SK-N-DZ (cell line): ENCODE data around the gene VCX3A. TPM values are rescaled to one million over a fixed set of nuclear protein-coding genes. Genes with fewer than 3 reads are reported as not detected.
"Not testable (repeated sequence)": the region's sequence is repeated elsewhere in the genome, so short reads cannot be mapped to it uniquely, and the experiment has no call there.

ENCODE experiments used
- DNase-seq: peaks from one replicate; pipeline ENCODE4 v3.0.0-alpha.2; 2015; ENCODE audit warnings: low spot score
- polyA plus RNA-seq, 2 experiments: library from polyadenylated mRNA; depleted of rRNA; stranded (reverse); fragments of >200 nt; gene quantifications; 2 replicates each; pipeline ENCODE4 v1.2.3, GENCODE V29; 2014

The VCX3A gene
- polyA plus RNA-seq (2014; cell fraction: cytosol; rRNA removed), result not detected in 2 replicates
- polyA plus RNA-seq (2014; cell fraction: nucleus; rRNA removed), result not detected in 2 replicates

- DNase-seq, result not testable (repeated sequence)
These were observed at the start of gene VCX3A for GRCh38 chrX:6535018-6535417. VCX3A (minus strand) TSS chrX:6535118; CDS start chrX:6534497, 621 bp downstream.

- no peak for DNase-seq
These were observed 39.8 kb upstream of the VCX3A start for GRCh38 chrX:6574762-6575161.

GRCh38 chrX:6568031-6568430 lies 33.1 kb upstream of the VCX3A start:
- DNase-seq, result no peak

GRCh38 chrX:6558979-6559378 lies 24.1 kb upstream of the VCX3A start:
- peak; percentile 80 for DNase-seq

- no peak for DNase-seq
These were observed 22.8 kb upstream of the VCX3A start for GRCh38 chrX:6557690-6558089.

- DNase-seq, result peak; percentile 85
These were observed 16.1 kb upstream of the VCX3A start for GRCh38 chrX:6550999-6551398.

- DNase-seq, result peak; percentile 2
These were observed 10.8 kb upstream of the VCX3A start for GRCh38 chrX:6545712-6546111.

GRCh38 chrX:6526564-6527136 lies 8.3 kb downstream of the VCX3A start:
- no peak for DNase-seq

GRCh38 chrX:6517376-6517775 lies 17.5 kb downstream of the VCX3A start:
- no peak for DNase-seq

- DNase-seq, result no peak
These were observed 28.5 kb downstream of the VCX3A start for GRCh38 chrX:6506444-6506843.

GRCh38 chrX:6505960-6506359 lies 29.0 kb downstream of the VCX3A start:
- DNase-seq, result no peak

GRCh38 chrX:6500719-6501118 lies 34.2 kb downstream of the VCX3A start:
- no peak for DNase-seq

GRCh38 chrX:6498324-6498723 lies 36.6 kb downstream of the VCX3A start:
- DNase-seq, result no peak
